Spleen (tissue), 11 donors: ENCODE measurements around the gene ARHGAP10. TPM values are rescaled to one million over a fixed set of nuclear protein-coding genes. Genes with fewer than 3 reads are reported as not detected.

Source experiments
- DNase-seq: peaks from one replicate; pipeline ENCODE4 v3.0.0-alpha.2; 2020
- H3K27ac ChIP-seq, 8 donors: fragments of 200-600 bp; sonication (generic) in 7 of 8; 1 replicate in 4 of 8; 2 replicates in 4 of 8; pipeline versions ENCODE4 v1.5.0 to v1.8.0; 2016 to 2021; ENCODE audit warnings: inconsistent platforms in 4 of 8, mild to moderate bottlenecking in 4 of 8, moderate library complexity in 1 of 8
- H3K27me3 ChIP-seq, 7 donors: fragments of 200-600 bp; sonication (generic) in 6 of 7; replicated peaks in 1 of 7; 1 replicate in 4 of 7; 2 replicates in 3 of 7; pipeline versions ENCODE4 v1.5.0 to v1.8.0; 2016 to 2021; ENCODE audit warnings: inconsistent platforms in 3 of 7, mild to moderate bottlenecking in 1 of 7
- H3K36me3 ChIP-seq, 6 donors: fragments of 200-600 bp; sonication (generic) in 5 of 6; 1 replicate in 4 of 6; 2 replicates in 2 of 6; pipeline versions ENCODE4 v1.5.0 to v1.8.0; 2016 to 2021; ENCODE audit warnings: inconsistent platforms in 2 of 6
- H3K4me1 ChIP-seq, 6 donors: fragments of 200-600 bp; sonication (generic) in 5 of 6; 1 replicate in 3 of 6; 2 replicates in 3 of 6; pipeline versions ENCODE4 v1.5.0 to v1.8.0; 2016 to 2021; ENCODE audit warnings: inconsistent platforms in 3 of 6
- H3K4me3 ChIP-seq, 8 donors: fragments of 200-600 bp; sonication (generic) in 7 of 8; 1 replicate in 4 of 8; 2 replicates in 4 of 8; pipeline versions ENCODE4 v1.5.0 to v1.8.0; 2016 to 2021; ENCODE audit warnings: inconsistent platforms in 4 of 8, mild to moderate bottlenecking in 4 of 8, moderate library complexity in 2 of 8
- H3K9me3 ChIP-seq, 8 donors: fragments of 200-600 bp; sonication (generic) in 7 of 8; 1 replicate in 4 of 8; 2 replicates in 4 of 8; pipeline versions ENCODE4 v1.5.0 to v1.8.0; 2016 to 2021; ENCODE audit warnings: inconsistent platforms in 4 of 8
- CTCF ChIP-seq, 11 experiments: fragments of 200-600 bp in 7 of 11; fragments of 450-650 bp in 4 of 11; sonication (generic) in 4 of 11; IDR thresholded peaks in 8 of 11; conservative IDR thresholded peaks in 3 of 11; 1 replicate in 7 of 11; 2 replicates in 4 of 11; pipeline versions ENCODE4 v1.4.0 to v1.8.0; 2016 to 2021; ENCODE audit warnings: antibody characterized with exemption in 11 of 11, inconsistent platforms in 4 of 11, mild to moderate bottlenecking in 1 of 11
- POLR2A ChIP-seq, 3 donors: fragments of 450-650 bp; IDR thresholded peaks; one replicate each; pipeline ENCODE4 v1.5.1; 2017; ENCODE audit warnings: antibody characterized with exemption in 3 of 3, mild to moderate bottlenecking in 1 of 3
- POLR2AphosphoS5 ChIP-seq, 3 donors: sonication (generic); formaldehyde crosslinking; IDR thresholded peaks; one replicate each; pipeline ENCODE4 v1.5.1; 2017; ENCODE audit warnings: antibody characterized with exemption in 3 of 3
- WGBS, 5 donors: extraction: QIAGEN DNeasy Blood & Tissue Kit in 3 of 5; methylation state at CpG; one replicate each; pipeline versions ENCODE4 v1.1.5 to v1.1.7; 2013 to 2018; 5-methylcytosine and 5-hydroxymethylcytosine counted together
- intact Hi-C: fragments of 100-400 bp; cut with DNase I; formaldehyde crosslinking; loops from one replicate; pipeline ENCODE4 v1.15.0; 2023; ENCODE audit warnings: low total_unique reads
- polyA plus RNA-seq, 3 donors: library from polyadenylated mRNA; stranded (reverse); fragments of 200-250 nt; gene quantifications; one replicate each; pipeline ENCODE4 v1.2.1, GENCODE V29; 2013
- total RNA-seq, 7 donors: library from RNA; depleted of rRNA in 3 of 7; stranded (reverse); fragments of >200 nt in 3 of 7; fragmentation: NEBNext Ultra II Directional in 4 of 7; extraction: Animal tissue kit (Norgen Biotek cat#: 25700) in 4 of 7; gene quantifications; one replicate each; pipeline versions ENCODE4 v1.1.0 to v1.2.1, GENCODE V29; 2016 to 2021
- donor health status: healthy with polysubstance abuse.
- donor health status: DM: no; HTN: no; CAD: no; lungs with moderate emphysema.
- donor health status: DM: no; HTN: no; CAD: no.
- donor health status: Bipolar disorder and iron deficiency.
- donor health status: healthy.
- donor health status: DM: no; HTN: no; CAD: no.
- donor health status: DM: yes; HTN: yes; CAD: no.

The ARHGAP10 gene
- total and polyA plus RNA-seq, 10 donors: 4.0 to 35.5 (median 13.3) TPM

DNA sequence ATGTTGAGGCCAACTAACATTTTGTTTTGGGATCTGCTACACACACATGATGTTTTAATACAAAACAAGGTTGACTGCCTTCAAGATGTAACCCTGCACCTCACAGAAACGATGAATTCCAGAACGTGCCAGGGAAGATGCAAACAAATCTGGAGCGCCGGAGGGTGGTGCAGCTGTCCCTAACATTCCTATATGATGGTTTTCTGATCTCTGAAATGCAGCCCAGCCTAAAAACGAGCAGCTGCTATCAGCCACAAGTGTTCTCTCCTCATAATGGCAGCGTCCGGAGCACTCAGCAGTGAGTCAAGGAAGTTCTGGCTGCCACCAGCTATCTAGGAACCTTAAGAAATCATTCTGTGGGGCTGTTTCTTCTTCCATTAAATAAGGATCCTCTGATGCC lies 376.9 kb downstream of the ARHGAP10 start:
- H3K4me3 ChIP-seq: no peak overlapping the region
- intact Hi-C loops: no loop called here
- DNase-seq: no peak
- WGBS, 5 donors: 81 to 96% (median 89%) methylated on average over 7 of the region's 7 CpGs
- peaks cover 0 to 85% (median 27%) of the 10 kb centered on the region in 6 donors for H3K36me3 ChIP-seq
- no peaks in the 10 kb centered on the region for H3K4me1 ChIP-seq
- no peaks in the 10 kb centered on the region for H3K27me3 ChIP-seq
- H3K9me3 ChIP-seq: peaks cover 0 to 15% (median 7%) of the 10 kb centered on the region in 8 donors
- no peak for TF ChIP-seq CTCF (IDR thresholded peaks at IDR 0.05 in 8 of 11, conservative IDR thresholded peaks at IDR 0.05 in 3 of 11)
- TF ChIP-seq POLR2A (IDR thresholded peaks at IDR 0.05): no peak
- no peak for TF ChIP-seq POLR2AphosphoS5 (IDR thresholded peaks at IDR 0.05)
- no peak overlapping the region for H3K27ac ChIP-seq

GRCh38 chr4:148109216-148109615 lies 377.3 kb downstream of the ARHGAP10 start:
- Histone ChIP-seq H3K4me3 (no peak overlapping the region), H3K9me3 (peaks cover 0 to 15% (median 7%) of the 10 kb centered on the region in 8 donors), H3K27me3 (no peaks in the 10 kb centered on the region), H3K36me3 (peaks cover 0 to 85% (median 29%) of the 10 kb centered on the region in 6 donors), H3K4me1 (no peaks in the 10 kb centered on the region), H3K27ac (no peak overlapping the region)
- no peak for TF ChIP-seq POLR2A (IDR thresholded peaks at IDR 0.05)
- no peak for TF ChIP-seq CTCF (IDR thresholded peaks at IDR 0.05 in 8 of 11, conservative IDR thresholded peaks at IDR 0.05 in 3 of 11)
- WGBS, 5 donors: 87 to 94% (median 90%) methylated on average over 3 of the region's 3 CpGs
- intact Hi-C loops: no loop called here
- no peak for DNase-seq

GRCh38 chr4:148110169-148110568 lies 378.3 kb downstream of the ARHGAP10 start:
- WGBS, 5 donors: 96 to 97% (median 96%) methylated on average over 3 of the region's 3 CpGs

More at GRCh38 chr4:148110169-148110568, 378.3 kb downstream of the ARHGAP10 start:
- intact Hi-C loops: no loop called here
- Histone ChIP-seq H3K36me3 (peaks cover 0 to 85% (median 29%) of the 10 kb centered on the region in 6 donors), H3K27me3 (no peaks in the 10 kb centered on the region), H3K4me3 (no peak overlapping the region), H3K27ac (no peak overlapping the region), H3K4me1 (no peaks in the 10 kb centered on the region), H3K9me3 (peaks cover 0 to 15% (median 7%) of the 10 kb centered on the region in 8 donors)
- TF ChIP-seq POLR2A (IDR thresholded peaks at IDR 0.05) (no peak), CTCF (IDR thresholded peaks at IDR 0.05 in 8 of 11, conservative IDR thresholded peaks at IDR 0.05 in 3 of 11) (no peak), POLR2AphosphoS5 (IDR thresholded peaks at IDR 0.05) (no peak)
- no peak for DNase-seq
